Measurements from ENCODE around the gene MAN1B1. TPM values are rescaled to one million over a fixed set of nuclear protein-coding genes. Genes with fewer than 3 reads are reported as not detected.

Gene MAN1B1
- total and polyA plus RNA-seq, 2 donors (not counting 3 experiments of a cell fraction or from before 2014, with no cell fraction given): 75.3 to 83.3 TPM

GRCh38 chr9:137037483-137037882, 49.3 kb upstream of the MAN1B1 start:
- no peak overlapping the region for H3K4me2 ChIP-seq (ENCODE audit: insufficient read depth, low read length)
- H3K36me3 ChIP-seq (ENCODE audit: control insufficient read depth in 2 of 2, extremely low read depth in 1 of 2, insufficient read depth in 2 of 2, low read length in 2 of 2): peaks cover 0 to 17% of the 10 kb centered on the region in 2 experiments
- peaks cover 11% of the 10 kb centered on the region for H3K4me1 ChIP-seq (ENCODE audit: control insufficient read depth, extremely low read depth, insufficient read depth, low read length)
- dilution Hi-C loops (cut with MboI; ENCODE audit: extremely low pct_ligation_motif_present, low sequenced_read_pairs): no loop called here
- ChIA-PET POLR2A (no interaction called here), CTCF (interaction anchor here (1.5 to 4.3 kb wide), 4 partner anchors 8 to 90 kb away, joined by 4 to 111 read pairs (median 34); partner anchors contain the start of genes ABCA2 and NPDC1)
- H3K4me3 ChIP-seq (replicated peaks in 1 of 3; ENCODE audit: insufficient read depth in 1 of 3, low read depth in 1 of 3, low read length in 3 of 3): no peak overlapping the region
- no peaks in the 10 kb centered on the region for H3K9me3 ChIP-seq (replicated peaks; ENCODE audit: control insufficient read depth, insufficient read depth, low read length)
- no peak overlapping the region for H3K27ac ChIP-seq (ENCODE audit: insufficient read depth, low read depth, low read length)
- FAIRE-seq (no peak), DNase-seq (ENCODE audit: low read depth, low spot score) (no peak)
- H3K9ac ChIP-seq (replicated peaks; ENCODE audit: extremely low read depth, insufficient read depth, low read length): no peak overlapping the region
- H2AFZ ChIP-seq (ENCODE audit: low read depth, low read length): no peak overlapping the region
- TF ChIP-seq EZH2 (IDR thresholded peaks at IDR 0.05; ENCODE audit: borderline replicate concordance, low read depth, low read length, severe bottlenecking): no peak
- no peak for TF ChIP-seq MYC (IDR thresholded peaks at IDR 0.05; ENCODE audit: low read depth, low read length)
- no peak for TF ChIP-seq FOS (IDR thresholded peaks at IDR 0.05; ENCODE audit: borderline replicate concordance, insufficient read depth, low read length)
- TF ChIP-seq POLR2AphosphoS5 (IDR thresholded peaks at IDR 0.05; ENCODE audit: insufficient read depth, low read depth, low read length): no peak
- TF ChIP-seq JUN (IDR thresholded peaks at IDR 0.05; ENCODE audit: borderline replicate concordance, insufficient read depth, insufficient read length, low read depth): no peak
- TF ChIP-seq CTCF (IDR thresholded peaks at IDR 0.05; ENCODE audit: extremely low read depth in 1 of 2, insufficient read depth in 1 of 2, low read depth in 1 of 2, low read length in 2 of 2): no peak
- TF ChIP-seq POLR2A (IDR thresholded peaks at IDR 0.05; ENCODE audit: low read depth, low read length): no peak
- no peak for TF ChIP-seq MAX (IDR thresholded peaks at IDR 0.05; ENCODE audit: insufficient read depth, insufficient read length)
- no peak for TF ChIP-seq GATA2 (IDR thresholded peaks at IDR 0.05; ENCODE audit: insufficient read depth, insufficient read length, low read depth, low read length)
- H3K79me2 ChIP-seq (ENCODE audit: control insufficient read depth, insufficient read depth, low read length): peaks cover 5% of the 10 kb centered on the region
- H3K9me1 ChIP-seq (replicated peaks; ENCODE audit: control insufficient read depth, extremely low read depth, insufficient read depth, low read length): no peaks in the 10 kb centered on the region
- no TSS peak for BruUV-seq (replicated peaks)
- intact Hi-C loops (cut with micrococcal nuclease): no loop called here
- no peaks in the 10 kb centered on the region for H4K20me1 ChIP-seq (replicated peaks; ENCODE audit: control insufficient read depth, extremely low read depth, insufficient read depth, low read length)
- no peaks in the 10 kb centered on the region for H3K27me3 ChIP-seq (ENCODE audit: control insufficient read depth in 2 of 2, insufficient read depth in 2 of 2, low read length in 2 of 2)

All from endothelial cell of umbilical vein (primary cell).